Measurements from ENCODE around the gene TLR9. TPM values are rescaled to one million over a fixed set of nuclear protein-coding genes. Genes with fewer than 3 reads are reported as not detected.

The TLR9 gene
- total RNA-seq, 1 experiment from 2014 or later, result not detected

DNA sequence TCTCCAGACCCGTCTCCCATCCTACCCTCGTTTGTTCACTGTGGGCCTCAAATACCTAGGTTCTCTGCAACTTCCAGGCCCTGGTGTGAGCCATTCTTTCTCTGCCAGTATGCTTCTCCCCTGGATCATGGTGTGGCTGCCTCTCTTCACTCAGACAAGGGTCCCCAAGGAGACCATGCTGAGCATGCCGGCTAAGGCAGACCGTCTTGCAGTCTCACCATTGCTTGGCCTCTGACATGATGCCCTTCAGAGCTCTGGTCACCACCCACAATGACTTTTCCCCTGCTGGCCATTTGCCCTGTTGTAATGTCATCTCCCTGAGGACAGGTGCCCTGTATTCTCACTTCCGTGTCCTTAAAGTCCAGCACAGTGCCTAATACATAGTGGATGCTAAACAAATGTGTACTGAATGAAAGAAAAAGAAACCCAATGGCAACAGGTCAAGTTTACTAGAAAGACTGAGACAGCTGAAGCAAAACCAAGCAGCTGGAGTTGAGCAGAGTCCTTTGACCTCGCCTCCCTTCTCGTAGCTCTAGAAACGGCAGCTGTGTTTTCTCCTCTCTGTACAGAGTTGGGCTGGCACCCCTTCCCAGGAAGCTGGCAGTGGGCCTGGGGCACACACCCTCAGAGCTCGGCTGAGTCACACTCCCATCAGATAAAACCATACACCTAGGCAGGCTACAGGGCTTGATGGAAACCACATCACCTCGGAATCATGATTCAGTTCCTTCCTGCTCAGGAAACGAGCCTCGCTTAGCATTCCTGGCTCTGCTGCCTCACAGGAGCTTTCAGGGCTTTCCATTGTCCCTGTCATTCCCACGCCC is 8.6 kb downstream of the TLR9 start:
- DNase-seq (ENCODE audit: low read depth), result peak; percentile 96

DNA sequence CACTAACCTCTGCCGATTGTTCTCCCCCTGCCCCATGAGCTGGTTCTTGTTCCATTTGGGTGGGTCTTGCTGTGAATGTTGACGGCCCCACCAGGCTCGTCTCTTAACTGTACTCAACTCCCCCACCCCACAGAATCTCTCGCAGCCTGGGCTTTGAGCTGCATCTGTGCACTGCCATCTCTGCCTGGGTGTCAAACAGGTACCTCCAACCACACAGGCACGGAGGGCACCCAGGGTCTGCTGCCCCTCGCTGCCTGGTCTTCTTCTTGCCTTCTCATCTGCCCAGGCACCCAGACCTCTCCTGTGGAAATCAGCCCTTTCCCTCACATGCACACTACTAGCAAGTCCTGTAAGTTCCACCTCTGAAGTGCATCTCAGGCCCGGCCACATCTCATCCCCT is 10.1 kb downstream of the TLR9 start:
- DNase-seq (ENCODE audit: low read depth), result no peak

DNA sequence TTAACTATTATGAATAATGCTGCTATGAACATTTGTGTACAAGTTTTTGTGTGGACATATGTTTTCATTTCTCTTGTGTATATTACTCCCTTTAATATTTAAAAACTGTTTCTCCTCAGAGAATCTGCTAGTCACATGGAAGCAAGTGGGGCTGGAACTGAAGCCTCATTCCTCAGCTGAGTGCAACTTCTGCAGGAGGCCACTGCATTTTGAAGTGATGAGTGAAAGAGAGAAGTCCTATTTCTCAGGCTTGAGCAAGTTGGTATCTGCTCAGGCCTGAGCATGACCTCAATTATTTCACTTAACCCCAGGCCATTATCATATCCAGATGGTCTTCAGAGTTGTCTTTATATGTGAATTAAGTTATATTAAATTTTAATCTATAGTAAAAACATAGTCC is 11.5 kb downstream of the TLR9 start:
- no peak for DNase-seq (ENCODE audit: low read depth)

DNA sequence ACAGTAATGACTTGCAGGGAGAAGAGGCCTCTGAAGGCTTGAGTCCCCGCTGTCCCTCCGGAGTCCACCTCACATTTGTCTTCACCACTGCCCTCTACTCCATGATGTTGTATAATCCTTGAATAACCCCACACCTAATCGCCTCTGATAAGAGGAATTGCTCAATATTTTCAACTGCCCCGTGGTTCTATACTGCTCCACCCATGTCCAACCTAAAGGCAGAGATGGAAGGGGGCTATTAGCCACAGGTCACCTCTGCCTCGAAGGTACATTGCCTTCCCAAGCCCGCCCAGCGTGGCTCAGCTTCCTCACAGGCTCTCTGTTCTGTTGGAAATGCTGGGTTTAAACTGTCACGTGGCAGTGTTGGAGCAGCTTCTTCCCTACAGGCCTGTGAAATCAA is 12.4 kb downstream of the TLR9 start:
- no peak for DNase-seq (ENCODE audit: low read depth)

DNA sequence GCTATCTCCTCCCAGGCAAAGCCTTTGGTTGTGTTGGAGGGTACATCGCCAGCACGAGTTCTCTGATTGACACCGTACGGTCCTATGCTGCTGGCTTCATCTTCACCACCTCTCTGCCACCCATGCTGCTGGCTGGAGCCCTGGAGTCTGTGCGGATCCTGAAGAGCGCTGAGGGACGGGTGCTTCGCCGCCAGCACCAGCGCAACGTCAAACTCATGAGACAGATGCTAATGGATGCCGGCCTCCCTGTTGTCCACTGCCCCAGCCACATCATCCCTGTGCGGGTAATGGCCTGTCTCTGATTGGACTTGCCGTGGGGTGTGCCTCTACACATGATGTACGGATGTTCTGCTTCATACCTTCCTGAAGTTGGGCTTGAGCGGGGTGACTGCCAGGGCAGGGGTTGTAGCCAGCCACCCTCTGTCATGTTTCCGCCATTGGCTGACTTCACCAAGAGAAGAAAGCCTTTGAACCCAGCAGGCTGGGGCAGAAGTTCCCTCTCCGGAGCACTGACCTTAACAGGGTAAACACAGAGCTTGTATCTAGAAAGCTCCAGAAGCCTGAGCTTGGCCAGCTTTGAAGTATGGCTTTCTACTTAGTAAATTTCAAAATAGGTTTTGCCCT is 14.1 kb downstream of the TLR9 start:
- DNase-seq (ENCODE audit: low read depth), result no peak

DNA sequence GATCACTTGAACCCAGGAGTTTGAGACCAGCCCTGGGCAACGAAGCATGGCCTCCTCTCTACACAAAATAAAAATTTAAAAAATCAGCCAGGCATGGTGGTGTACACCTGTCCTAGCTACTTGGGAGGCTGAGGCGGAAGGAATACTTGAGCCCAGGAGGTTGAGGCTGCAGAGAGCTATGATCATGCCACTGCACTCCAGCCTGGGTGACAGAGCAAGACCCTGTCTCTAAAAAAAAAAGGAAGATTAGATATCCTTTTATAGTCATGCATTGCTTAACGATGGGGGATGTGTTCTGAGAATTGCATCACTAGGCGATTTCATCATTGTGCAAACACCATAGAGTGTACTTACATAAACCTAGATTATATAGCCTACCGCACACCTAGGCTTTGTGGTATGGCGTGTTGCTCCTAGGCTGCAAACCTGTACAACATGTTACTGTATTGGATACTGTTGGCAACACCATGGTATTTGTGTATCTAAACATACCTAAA is 14.8 kb downstream of the TLR9 start:
- DNase-seq (ENCODE audit: low read depth), result no peak

DNA sequence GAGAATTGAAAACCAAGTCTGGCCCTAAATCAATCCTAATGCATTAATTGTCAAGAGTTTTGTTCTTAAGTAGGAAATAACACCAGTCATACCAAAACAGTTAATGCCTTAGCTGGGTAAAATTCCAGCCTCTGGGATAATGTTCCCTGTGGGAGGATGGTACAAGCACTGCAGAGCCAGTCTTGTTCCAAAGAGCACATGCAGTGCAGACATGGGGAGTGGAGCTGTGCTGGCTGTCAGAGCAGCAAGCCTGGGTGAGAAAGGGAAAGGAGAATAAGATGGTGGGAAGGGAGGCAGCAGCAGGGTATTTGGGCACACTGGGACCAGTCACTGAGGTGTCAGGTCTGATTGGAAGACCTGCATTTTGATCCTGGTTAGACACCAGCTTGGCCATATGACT is 15.4 kb downstream of the TLR9 start:
- DNase-seq (ENCODE audit: low read depth), result no peak

DNA sequence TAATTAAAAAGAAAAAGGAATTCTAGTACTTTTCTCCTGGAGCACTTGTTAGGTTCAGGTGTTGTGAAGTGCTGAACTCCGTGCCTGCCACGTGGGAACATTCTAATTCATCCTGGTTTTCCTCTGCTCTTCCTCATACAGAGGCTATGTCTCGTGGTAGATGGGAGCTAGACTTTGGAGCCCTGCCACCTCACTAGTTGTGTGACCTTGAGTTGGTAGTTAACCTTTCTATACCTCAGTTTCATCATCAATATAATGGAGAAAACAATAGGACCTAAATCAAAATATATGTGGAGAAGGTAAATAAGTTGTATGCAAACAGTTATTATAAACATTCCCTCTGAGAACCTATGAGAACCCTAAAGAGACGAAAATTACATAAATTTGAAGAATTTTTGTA is 16.9 kb downstream of the TLR9 start:
- no peak for DNase-seq (ENCODE audit: low read depth)

DNA sequence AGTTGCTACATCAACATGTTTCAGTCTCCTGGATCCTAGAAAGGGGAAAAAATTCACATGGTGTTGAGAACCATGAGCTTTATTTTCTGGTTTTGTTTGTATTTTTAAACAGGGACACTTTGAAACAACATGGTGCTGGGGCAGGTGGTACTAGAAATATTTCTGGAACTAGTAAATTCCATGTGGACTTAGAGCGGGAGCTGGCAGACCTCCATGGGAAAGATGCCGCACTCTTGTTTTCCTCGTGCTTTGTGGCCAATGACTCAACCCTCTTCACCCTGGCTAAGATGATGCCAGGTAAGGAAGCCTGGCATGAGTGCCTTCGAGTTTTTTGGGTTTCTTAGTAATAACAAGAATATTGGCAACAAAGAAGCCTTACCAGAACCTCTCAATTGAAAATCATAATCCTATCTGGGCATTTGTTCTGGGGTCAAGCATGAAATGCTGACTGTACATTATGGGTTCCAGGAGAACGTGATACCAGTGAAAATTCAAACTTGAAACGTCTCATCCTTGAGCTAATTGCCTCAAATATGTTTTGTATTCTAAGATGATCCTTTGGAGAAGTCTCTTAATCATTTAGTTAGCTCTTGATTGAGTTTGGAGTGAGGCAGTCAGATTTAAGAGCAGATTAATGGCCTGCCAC is 19.6 kb downstream of the TLR9 start:
- peak; percentile 79 for DNase-seq (ENCODE audit: low read depth)

DNA sequence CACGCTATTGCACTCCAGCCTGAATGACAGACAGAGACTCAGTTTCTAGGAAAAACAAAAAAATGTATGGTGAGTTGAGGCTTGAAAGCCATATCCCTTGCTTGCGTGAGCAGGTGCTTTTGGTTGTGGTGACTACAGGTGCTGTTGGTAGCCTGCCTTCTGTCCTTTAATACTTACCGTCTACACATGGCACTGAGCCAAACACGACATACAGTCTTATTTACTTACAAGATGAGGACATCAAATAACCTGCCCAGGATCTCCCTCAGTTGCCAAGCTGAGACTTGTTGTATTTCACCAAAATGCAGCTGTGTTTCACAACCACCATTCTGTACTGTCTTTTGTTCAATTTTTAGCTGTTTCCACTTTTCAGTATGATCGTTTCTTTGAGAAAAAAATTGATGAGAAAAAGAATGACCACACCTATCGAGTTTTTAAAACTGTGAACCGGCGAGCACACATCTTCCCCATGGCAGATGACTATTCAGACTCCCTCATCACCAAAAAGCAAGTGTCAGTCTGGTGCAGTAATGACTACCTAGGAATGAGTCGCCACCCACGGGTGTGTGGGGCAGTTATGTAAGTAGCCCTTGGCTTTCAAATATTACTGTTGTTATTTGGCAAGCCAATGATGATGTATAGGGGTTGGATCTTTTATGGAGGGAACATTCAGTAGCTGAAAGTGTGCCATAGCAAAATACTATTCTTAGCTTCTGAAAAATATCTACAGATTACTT is 20.9 kb downstream of the TLR9 start:
- DNase-seq (ENCODE audit: low read depth), result peak; percentile 24

DNA sequence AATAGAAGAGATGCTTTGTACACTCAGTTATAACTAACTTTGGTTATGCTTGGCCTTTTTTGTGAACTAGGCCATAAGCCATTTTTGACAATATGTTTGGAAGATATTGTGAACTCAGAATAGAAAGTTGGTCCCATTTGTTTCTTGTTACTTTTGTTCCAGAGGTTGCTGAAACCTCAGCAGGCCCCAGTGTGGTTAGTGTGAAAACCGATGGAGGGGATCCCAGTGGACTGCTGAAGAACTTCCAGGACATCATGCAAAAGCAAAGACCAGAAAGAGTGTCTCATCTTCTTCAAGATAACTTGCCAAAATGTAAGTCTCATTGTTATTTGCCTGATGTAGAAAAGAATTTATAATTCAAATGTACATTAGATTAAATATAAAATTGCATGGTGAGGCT is 21.7 kb downstream of the TLR9 start:
- no peak for DNase-seq (ENCODE audit: low read depth)

DNA sequence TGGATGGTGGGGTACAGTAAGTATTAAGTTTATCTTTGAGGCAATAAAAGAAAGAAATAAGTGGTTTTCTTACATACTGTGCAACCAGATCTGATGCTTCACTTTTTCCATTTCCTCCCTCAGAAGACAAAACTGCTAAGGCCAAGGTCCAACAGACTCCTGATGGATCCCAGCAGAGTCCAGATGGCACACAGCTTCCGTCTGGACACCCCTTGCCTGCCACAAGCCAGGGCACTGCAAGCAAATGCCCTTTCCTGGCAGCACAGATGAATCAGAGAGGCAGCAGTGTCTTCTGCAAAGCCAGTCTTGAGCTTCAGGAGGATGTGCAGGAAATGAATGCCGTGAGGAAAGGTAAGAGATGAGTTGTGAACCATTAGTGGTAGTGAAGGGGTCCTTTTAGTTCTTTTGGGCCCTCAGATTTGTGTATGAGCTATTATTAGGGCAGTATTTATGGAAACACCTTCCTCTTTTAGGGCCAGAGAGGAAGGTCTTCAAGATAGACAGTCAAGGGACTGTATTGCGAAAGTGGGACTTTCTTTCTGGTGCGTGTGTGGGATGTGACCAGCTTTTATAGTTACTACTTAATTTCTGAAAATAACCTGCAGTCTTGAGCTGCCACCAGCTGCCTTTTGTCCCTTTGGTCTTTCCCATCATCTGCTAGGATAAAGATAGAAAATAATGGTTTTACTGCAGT is 22.9 kb downstream of the TLR9 start:
- DNase-seq (ENCODE audit: low read depth), result no peak

DNA sequence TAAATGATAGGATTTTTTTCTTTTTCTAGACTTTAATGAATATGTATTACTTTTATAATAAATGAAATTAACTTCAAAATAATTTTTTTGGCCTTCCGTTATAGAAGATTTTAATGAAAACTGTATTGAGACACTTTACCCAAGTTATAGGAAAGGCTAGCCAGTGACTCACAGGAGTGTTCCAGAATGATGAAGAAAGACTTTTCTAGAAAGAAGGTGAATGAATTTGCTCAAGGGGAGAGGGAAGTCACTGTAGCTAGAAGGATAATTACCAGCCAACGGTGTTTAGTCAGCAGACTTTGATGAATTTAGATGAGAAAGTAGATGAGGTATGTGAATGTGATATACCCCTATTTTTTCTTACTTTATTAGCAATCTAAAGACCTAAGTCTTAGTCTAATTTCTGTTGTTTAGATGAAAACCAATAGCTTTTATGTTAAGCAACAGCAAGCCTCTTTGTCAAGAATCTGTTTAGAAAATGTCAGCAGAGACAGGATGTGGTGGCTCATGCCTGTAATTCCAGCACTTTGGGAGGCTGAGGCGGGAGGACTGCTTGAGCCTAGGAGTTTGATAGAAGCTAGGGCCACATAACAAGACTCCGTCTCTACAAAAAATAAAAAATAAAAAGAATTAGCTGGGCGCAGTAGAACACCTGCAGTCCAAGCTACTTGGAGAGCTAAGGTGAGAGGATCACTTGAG is 24.3 kb downstream of the TLR9 start:
- no peak for DNase-seq (ENCODE audit: low read depth)

DNA sequence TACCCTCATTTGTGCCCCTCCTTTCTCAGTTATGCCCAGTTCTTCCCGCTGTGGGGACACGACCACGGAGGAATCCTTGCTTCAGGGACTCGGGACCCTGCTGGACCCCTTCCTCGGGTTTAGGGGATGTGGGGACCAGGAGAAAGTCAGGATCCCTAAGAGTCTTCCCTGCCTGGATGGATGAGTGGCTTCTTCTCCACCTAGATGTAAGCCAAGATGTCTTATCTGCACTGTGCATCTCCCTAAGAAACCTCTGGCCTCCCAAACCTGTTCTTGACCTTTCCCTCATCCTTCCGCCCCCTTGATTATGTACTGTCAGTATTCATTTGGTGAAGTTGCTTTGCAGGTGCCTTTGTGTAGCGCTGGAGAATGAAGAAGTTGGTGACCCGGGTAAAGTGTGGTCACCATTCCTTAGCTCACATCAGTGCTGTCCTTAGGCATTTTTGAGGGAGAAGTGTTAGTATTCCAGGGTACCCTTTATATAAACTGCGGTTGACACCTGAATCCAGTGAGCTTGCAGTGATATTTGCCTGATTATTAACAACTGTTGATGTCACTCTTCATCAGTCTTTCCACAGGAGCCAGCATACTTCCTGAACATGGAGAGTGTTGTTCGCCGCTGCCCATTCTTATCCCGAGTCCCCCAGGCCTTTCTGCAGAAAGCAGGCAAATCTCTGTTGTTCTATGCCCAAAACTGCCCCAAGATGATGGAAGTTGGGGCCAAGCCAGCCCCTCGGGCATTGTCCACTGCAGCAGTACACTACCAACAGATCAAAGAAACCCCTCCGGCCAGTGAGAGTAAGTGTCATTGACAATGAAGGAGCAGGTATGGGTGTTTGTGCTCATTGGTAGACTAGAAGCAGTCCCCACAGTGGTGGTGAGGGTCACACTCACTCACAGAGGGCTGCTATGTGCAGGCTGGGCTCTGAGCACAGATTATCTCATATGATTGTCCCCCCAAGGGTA is 26.5 kb downstream of the TLR9 start:
- no peak for DNase-seq (ENCODE audit: low read depth)

DNA sequence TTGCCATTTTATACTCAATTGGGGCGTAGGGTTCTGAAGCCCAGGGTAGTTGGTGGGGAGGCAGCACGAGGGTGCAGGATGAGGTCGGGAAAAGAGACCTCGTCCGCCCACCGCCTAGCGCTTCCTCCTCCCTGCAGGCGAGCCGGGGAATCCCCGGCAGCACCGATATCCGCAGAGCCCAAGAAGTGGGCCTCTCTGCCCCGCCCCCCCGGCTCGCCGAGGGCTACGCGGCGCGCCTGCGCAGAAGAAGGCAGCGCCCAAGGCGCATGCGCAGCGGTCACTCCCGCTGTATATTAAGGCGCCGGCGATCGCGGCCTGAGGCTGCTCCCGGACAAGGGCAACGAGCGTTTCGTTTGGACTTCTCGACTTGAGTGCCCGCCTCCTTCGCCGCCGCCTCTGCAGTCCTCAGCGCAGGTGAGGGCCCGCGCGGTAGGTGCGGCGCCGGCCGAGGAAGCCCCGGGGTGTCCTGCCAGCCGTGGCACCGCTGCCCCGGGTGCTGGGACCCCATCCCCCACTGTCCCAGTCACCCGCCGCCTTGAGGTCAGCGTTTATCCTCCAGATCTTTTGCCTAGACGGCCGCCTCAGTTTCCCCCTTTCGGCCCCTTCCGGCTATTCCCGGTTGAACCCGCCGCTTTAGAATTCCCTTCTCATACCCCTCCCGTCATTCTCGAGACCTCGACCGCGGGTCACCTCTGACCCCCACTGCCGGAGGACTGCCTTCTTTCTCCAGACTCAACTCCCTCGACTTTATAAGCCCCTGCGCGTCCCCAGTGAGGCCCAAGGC is 27.4 kb downstream of the TLR9 start, which contains the start of gene ALAS1:
Gene ALAS1 (plus strand): TSS at position 319 of the 784 bp plus-strand sequence. CDS start 1,082 bp downstream, outside the sequence.
- peak; percentile 81 for DNase-seq (ENCODE audit: low read depth)

DNA sequence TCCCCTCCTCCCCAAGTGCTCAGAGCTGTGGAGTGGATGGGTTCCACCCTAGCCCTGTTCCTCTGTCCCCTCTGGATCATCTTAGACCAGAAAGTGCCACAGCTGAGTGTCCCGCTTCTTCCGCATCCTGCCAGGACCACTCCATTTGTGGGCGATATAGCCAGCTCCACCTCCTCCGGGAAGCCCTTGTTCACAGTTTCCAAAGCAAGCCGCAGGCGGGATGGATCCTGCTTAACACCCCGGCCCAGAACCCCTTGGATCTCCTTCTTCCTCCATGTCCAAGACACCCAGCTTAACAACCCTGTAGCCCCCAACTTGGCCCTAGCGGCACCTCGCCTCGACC is 28.0 kb downstream of the TLR9 start:
- no peak for DNase-seq (ENCODE audit: low read depth)

DNA sequence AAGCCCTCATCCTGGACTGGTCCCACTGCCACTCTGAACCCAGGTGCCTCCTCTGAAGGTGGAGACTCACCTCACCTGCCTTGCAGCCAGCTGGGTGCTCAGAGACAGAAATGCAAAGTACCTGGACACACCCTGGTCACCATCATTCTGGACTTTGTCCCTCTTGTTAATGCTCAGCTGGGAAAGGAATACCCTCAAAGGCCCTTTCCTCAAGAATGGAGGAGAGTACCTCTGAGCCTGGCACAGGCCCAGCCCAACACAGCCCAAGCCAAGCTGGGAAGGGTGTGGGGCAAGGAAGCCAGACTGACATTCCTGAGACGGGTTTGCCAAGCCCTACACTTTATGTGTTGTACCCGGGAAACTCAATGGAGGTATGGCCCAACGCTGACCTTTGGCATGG is 28.5 kb downstream of the TLR9 start:
- no peak for DNase-seq (ENCODE audit: low read depth)

DNA sequence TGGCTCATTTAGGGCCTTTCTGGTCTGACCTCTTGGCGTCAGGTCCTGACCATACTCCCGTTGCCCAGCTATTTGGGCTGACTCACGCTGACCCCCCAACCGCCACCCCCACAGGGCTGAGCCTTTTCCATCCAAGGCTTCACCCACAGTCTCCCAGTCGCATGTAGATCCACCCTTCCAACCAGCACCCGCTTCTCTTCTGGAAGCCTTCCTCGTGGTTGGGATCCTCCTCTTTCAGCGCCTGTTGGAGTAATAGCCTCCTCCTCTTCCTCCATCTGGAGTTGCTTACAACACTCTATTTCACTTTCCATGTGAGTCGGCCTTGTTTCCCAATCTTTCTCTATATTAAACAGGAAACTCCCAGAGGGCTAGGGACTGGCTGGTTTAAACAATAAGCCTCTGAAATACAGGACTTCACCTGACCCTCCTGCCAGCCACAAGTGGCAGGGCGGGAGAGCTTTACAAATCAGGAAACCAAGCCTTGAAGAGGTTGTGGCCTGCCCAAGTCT is 29.6 kb downstream of the TLR9 start:
- DNase-seq (ENCODE audit: low read depth), result peak; percentile 42

DNA sequence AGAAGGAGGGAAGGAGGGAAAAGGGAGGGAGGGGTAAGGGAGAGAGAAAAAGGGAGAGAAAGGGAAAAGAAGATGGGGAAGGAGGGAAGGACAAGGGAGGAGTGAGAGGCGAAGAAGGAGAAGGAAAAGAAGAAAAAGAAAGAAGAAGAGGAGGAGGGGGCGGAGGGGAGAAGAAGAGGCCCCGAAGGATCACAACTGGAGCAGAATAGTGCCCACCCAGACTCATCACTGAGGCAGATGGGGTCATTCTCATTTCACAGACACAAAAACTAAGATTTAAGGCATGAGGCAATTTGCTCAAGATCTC is 30.2 kb downstream of the TLR9 start:
- no peak for DNase-seq (ENCODE audit: low read depth)

All from M059J (cell line).